Endothelial cell of umbilical vein (primary cell): ENCODE data around the gene CCDC12. TPM values are rescaled to one million over a fixed set of nuclear protein-coding genes. Genes with fewer than 3 reads are reported as not detected.

Experiments used
- BruUV-seq: library from RNA; stranded (reverse); fragments of 400-500 nt; replicated peaks from 2 replicates; lab custom pipeline; 2021; lab: Mats Ljungman, UMichigan
- CTCF ChIA-PET: fragments of 300-600, 350-600 bp; sonication (Branson Sonifier 250); formaldehyde crosslinking; loops from one replicate; lab custom pipeline; 2021; ENCODE audit warnings: antibody characterized with exemption, inconsistent platforms; lab: Charles Lee
- POLR2A ChIA-PET: fragments of 300-600, 350-600 bp; sonication (Branson Sonifier 250); formaldehyde crosslinking; loops from one replicate; lab custom pipeline; 2021; ENCODE audit warnings: antibody characterized with exemption, inconsistent platforms; lab: Charles Lee
- DNase-seq: peaks from one replicate; pipeline ENCODE4 v3.0.0-alpha.2; 2011; ENCODE audit warnings: low read depth, low spot score
- FAIRE-seq: peaks from 2 replicates; lab custom pipeline; 2011; peaks lifted over from hg19 to GRCh38; lab: Jason Lieb, UNC
- H2AFZ ChIP-seq: 2 replicates; pipeline ENCODE4 v1.6.0; 2012; ENCODE audit warnings: low read depth, low read length, control low read depth, inconsistent platforms
- H3K27ac ChIP-seq: 2 replicates; pipeline ENCODE4 v1.5.1; 2011; ENCODE audit warnings: low read depth, mild to moderate bottlenecking, control low read depth, low read length, moderate library complexity; ENCODE audit not compliant: insufficient read depth
- H3K27me3 ChIP-seq, 2 experiments: 2 replicates each; pipeline versions ENCODE4 v1.6.0 to v1.6.1; 2011; ENCODE audit warnings: low read length in 2 of 2, mixed read lengths in 1 of 2; ENCODE audit not compliant: control insufficient read depth in 2 of 2, insufficient read depth in 2 of 2
- H3K36me3 ChIP-seq, 2 experiments: 2 replicates in 1 of 2; 3 replicates in 1 of 2; pipeline ENCODE4 v1.5.1; 2011; ENCODE audit warnings: low read length in 2 of 2, mild to moderate bottlenecking in 1 of 2, moderate library complexity in 1 of 2; ENCODE audit not compliant: control insufficient read depth in 2 of 2, insufficient read depth in 2 of 2; ENCODE audit errors: extremely low read depth in 1 of 2
- H3K4me1 ChIP-seq: 3 replicates; pipeline ENCODE4 v1.5.1; 2011; ENCODE audit warnings: mild to moderate bottlenecking, low read length; ENCODE audit not compliant: control insufficient read depth, insufficient read depth; ENCODE audit errors: extremely low read depth
- H3K4me2 ChIP-seq: 2 replicates; pipeline ENCODE4 v1.6.1; 2011; ENCODE audit warnings: low read length, control low read depth, mixed read lengths; ENCODE audit not compliant: insufficient read depth
- H3K4me3 ChIP-seq, 3 experiments: fragments of 200-600 bp in 1 of 3; sonication (generic), shearing (Covaris generic) in 1 of 3; replicated peaks in 1 of 3; 2 replicates each; pipeline ENCODE4 v1.5.1; 2011 to 2016; ENCODE audit warnings: control low read depth in 3 of 3, low read length in 3 of 3, mild to moderate bottlenecking in 2 of 3, inconsistent platforms in 1 of 3, low read depth in 1 of 3, moderate library complexity in 1 of 3; ENCODE audit not compliant: insufficient read depth in 1 of 3
- H3K79me2 ChIP-seq: 2 replicates; pipeline ENCODE4 v1.6.0; 2012; ENCODE audit warnings: low read length, inconsistent platforms; ENCODE audit not compliant: control insufficient read depth, insufficient read depth
- H3K9ac ChIP-seq: replicated peaks from 2 replicates; pipeline ENCODE3; 2011; ENCODE audit warnings: low read length, control low read depth; ENCODE audit not compliant: insufficient read depth; ENCODE audit errors: extremely low read depth
- H3K9me1 ChIP-seq: replicated peaks from 3 replicates; pipeline ENCODE4 v1.6.0; 2011; ENCODE audit warnings: mild to moderate bottlenecking, low read length; ENCODE audit not compliant: control insufficient read depth, insufficient read depth; ENCODE audit errors: extremely low read depth
- H3K9me3 ChIP-seq: replicated peaks from 2 replicates; pipeline ENCODE4 v1.5.1; 2012; ENCODE audit warnings: low read length, inconsistent platforms; ENCODE audit not compliant: control insufficient read depth, insufficient read depth
- H4K20me1 ChIP-seq: replicated peaks from 2 replicates; pipeline ENCODE3; 2011; ENCODE audit warnings: mild to moderate bottlenecking, low read length; ENCODE audit not compliant: control insufficient read depth, insufficient read depth; ENCODE audit errors: extremely low read depth
- CTCF ChIP-seq, 2 donors: IDR thresholded peaks; 1 replicate in 1 of 2; 2 replicates in 1 of 2; pipeline ENCODE4 v1.5.1; 2011; ENCODE audit warnings: low read length in 2 of 2, mild to moderate bottlenecking in 2 of 2, moderate library complexity in 2 of 2, control low read depth in 1 of 2, inconsistent platforms in 1 of 2, low read depth in 1 of 2; ENCODE audit not compliant: insufficient read depth in 1 of 2; ENCODE audit errors: extremely low read depth in 1 of 2
- EZH2 ChIP-seq: IDR thresholded peaks from 2 replicates; pipeline ENCODE4 v1.6.1; 2012; ENCODE audit warnings: borderline replicate concordance, low read depth, mild to moderate bottlenecking, moderate library complexity, low read length, inconsistent platforms; ENCODE audit not compliant: severe bottlenecking
- FOS ChIP-seq: IDR thresholded peaks from 2 replicates; pipeline ENCODE4 v1.6.1; 2011; ENCODE audit warnings: mild to moderate bottlenecking, low read length, moderate library complexity, borderline replicate concordance; ENCODE audit not compliant: insufficient read depth
- GATA2 ChIP-seq: IDR thresholded peaks from 2 replicates; pipeline ENCODE4 v1.7.0; 2011; ENCODE audit warnings: low read depth, mild to moderate bottlenecking, moderate library complexity, mixed read lengths, low read length; ENCODE audit not compliant: insufficient read length, insufficient read depth
- JUN ChIP-seq: IDR thresholded peaks from 2 replicates; pipeline ENCODE4 v1.6.1; 2011; ENCODE audit warnings: borderline replicate concordance, low read depth; ENCODE audit not compliant: insufficient read length, insufficient read depth
- MAX ChIP-seq: IDR thresholded peaks from 2 replicates; pipeline ENCODE4 v1.6.1; 2011; ENCODE audit not compliant: insufficient read depth, insufficient read length
- MYC ChIP-seq: IDR thresholded peaks from one replicate; pipeline ENCODE4 v1.6.1; 2011; ENCODE audit warnings: mild to moderate bottlenecking, low read depth, low read length
- POLR2A ChIP-seq: IDR thresholded peaks from 2 replicates; pipeline ENCODE4 v1.6.1; 2012; ENCODE audit warnings: low read depth, mild to moderate bottlenecking, control low read depth, low read length
- POLR2AphosphoS5 ChIP-seq: IDR thresholded peaks from 2 replicates; pipeline ENCODE4 v1.6.1; 2012; ENCODE audit warnings: low read depth, mild to moderate bottlenecking, control low read depth, low read length, moderate library complexity; ENCODE audit not compliant: insufficient read depth
- dilution Hi-C: fragments of 300-500 bp; cut with MboI; formaldehyde crosslinking; loops from one replicate; pipeline ENCODE4 v1.15.0; 2019; ENCODE audit warnings: low sequenced_read_pairs; ENCODE audit not compliant: extremely low pct_ligation_motif_present
- intact Hi-C: fragments of 100-400 bp; cut with micrococcal nuclease; formaldehyde crosslinking; loops from one replicate; pipeline ENCODE4 v1.10.0; 2022
- polyA plus RNA-seq, 4 experiments: library from polyadenylated mRNA; depleted of rRNA in 3 of 4; stranded (reverse) in 3 of 4; unstranded in 1 of 4; fragments of >200 nt; gene quantifications; 2 replicates each; pipeline versions ENCODE4 v1.2.1 to v1.2.3, GENCODE V29; 2011 to 2012; ENCODE audit warnings: missing spikeins in 1 of 4
- total RNA-seq: library from RNA; stranded (reverse); gene quantifications from 2 replicates; pipeline ENCODE4 v1.2.3, GENCODE V29; 2021

Gene CCDC12
- total and polyA plus RNA-seq, 2 donors (not counting 3 experiments of a cell fraction or from before 2014, with no cell fraction given) = 35.1 to 50.5 TPM

- Histone ChIP-seq H4K20me1 (peaks cover 6% of the 10 kb centered on the region), H3K9ac (no peak overlapping the region), H3K9me3 (no peaks in the 10 kb centered on the region), H3K4me2 (no peak overlapping the region), H3K27ac (no peak overlapping the region), H3K79me2 (peaks cover 79% of the 10 kb centered on the region), H3K36me3 (no peaks in the 10 kb centered on the region), H3K4me1 (peaks cover 33% of the 10 kb centered on the region), H3K27me3 (no peaks in the 10 kb centered on the region), H3K9me1 (no peaks in the 10 kb centered on the region), H3K4me3 (no peak overlapping the region), H2AFZ (no peak overlapping the region)
- ChIA-PET POLR2A (interaction anchor here (0.6 kb wide), 1 partner anchor 14 kb away, joined by 4 read pairs; no protein-coding TSS in a partner anchor), CTCF (interaction anchor here (1.7 kb wide), 1 partner anchor 39 kb away, joined by 5 read pairs; no protein-coding TSS in a partner anchor)
- no peak for DNase-seq
- no peak for FAIRE-seq
- dilution Hi-C loops (no loop called here), intact Hi-C loops (no loop called here)
- no TSS peak for BruUV-seq
- TF ChIP-seq CTCF (IDR thresholded peaks at IDR 0.05; ENCODE audit: extremely low read depth in 1 of 2, insufficient read depth in 1 of 2, low read depth in 1 of 2, low read length in 2 of 2) (no peak), FOS (no peak), POLR2A (no peak), GATA2 (no peak), MYC (no peak), MAX (no peak), EZH2 (no peak), JUN (no peak), POLR2AphosphoS5 (no peak)
These were observed 13.6 kb downstream of the CCDC12 start for GRCh38 chr3:46962990-46963389.
